Measurements from ENCODE around the gene CFAP91. TPM values are rescaled to one million over a fixed set of nuclear protein-coding genes. Genes with fewer than 3 reads are reported as not detected.
"Not testable (repeated sequence)": the region's sequence is repeated elsewhere in the genome, so short reads cannot be mapped to it uniquely, and the experiment has no call there.

The CFAP91 gene
- total and polyA plus RNA-seq, 4 donors, result 0.23 to 1.3 (median 0.55) TPM

DNA sequence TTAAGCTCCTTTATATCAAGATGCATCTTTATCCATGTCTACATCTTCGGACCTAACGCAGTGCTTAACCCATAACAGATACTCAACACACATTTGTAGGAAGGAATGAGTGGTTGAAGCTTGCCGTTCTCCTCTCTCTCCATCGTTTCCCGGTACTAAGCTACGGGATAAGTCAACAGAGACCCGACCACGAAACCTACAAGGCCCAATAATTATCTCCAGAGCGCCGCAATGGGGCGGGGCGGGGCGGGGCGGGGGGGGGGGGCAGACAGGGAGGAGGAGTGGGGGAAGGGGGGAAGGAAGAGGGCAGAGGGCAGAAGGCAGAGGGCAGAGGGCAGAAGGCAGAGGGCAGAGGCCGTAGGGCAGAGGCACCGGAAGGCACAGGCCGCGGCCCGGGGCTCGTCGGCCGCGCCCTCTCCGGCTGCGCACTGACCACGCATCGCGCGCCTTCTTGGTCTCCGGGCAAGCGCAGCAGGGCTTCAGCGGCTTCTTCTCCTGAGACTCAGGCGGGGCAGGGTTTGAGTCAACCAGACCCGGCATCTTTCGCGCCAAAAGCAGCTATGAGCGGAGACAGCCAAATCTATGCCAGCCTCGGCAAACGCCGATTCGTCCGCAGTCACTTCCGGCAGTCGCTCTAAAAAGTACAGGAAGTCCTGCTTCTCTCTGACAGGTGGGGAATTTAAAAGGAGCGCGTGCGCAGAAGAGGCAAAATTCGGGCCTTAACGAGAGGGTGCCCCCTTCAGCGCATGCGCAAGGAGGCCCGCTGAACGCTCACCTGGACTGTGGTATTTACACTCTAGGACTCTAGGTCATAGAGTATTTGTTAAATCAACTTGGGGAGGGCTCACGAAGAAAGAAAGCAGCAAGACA, 25.8 kb upstream of the CFAP91 start, which contains the start of gene COX17 (continued):
- TF ChIP-seq EGR1 (IDR thresholded peaks at IDR 0.05; ENCODE audit: low read depth in 2 of 2), result no peak
- TF ChIP-seq, protein P1, sequence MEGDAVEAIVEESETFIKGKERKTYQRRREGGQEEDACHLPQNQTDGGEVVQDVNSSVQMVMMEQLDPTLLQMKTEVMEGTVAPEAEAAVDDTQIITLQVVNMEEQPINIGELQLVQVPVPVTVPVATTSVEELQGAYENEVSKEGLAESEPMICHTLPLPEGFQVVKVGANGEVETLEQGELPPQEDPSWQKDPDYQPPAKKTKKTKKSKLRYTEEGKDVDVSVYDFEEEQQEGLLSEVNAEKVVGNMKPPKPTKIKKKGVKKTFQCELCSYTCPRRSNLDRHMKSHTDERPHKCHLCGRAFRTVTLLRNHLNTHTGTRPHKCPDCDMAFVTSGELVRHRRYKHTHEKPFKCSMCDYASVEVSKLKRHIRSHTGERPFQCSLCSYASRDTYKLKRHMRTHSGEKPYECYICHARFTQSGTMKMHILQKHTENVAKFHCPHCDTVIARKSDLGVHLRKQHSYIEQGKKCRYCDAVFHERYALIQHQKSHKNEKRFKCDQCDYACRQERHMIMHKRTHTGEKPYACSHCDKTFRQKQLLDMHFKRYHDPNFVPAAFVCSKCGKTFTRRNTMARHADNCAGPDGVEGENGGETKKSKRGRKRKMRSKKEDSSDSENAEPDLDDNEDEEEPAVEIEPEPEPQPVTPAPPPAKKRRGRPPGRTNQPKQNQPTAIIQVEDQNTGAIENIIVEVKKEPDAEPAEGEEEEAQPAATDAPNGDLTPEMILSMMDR (IDR thresholded peaks at IDR 0.05; ENCODE audit: low read depth, low read length, missing input control), result no peak

DNA sequence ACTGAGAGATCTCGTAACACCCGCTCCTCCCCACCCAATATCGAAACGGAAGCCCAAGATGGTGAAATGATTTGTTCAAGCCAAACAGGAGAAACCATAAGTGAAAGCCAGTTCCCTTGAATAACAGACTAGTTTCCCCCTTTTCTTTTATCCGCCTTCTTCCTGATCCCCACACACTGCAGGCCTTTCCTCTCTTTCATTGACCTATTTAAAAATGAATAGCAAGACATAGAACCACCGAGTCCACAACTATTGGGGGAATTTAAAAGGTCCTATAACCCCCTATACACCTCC, 25.2 kb upstream of the CFAP91 start:
- no peak for TF ChIP-seq YY1 (IDR thresholded peaks at IDR 0.05)
- TF ChIP-seq TAF1 (conservative IDR thresholded peaks at IDR 0.05), result peak; percentile 5
- Histone ChIP-seq H3K36me3 (ENCODE audit: control insufficient read depth in 4 of 4, insufficient read depth in 3 of 4, low read depth in 1 of 4, low read length in 3 of 4) (peaks cover 5 to 17% (median 12%) of the 10 kb centered on the region in 4 donors), H3K27me3 (ENCODE audit: control insufficient read depth in 4 of 4, insufficient read depth in 4 of 4, low read length in 3 of 4) (no peaks in the 10 kb centered on the region), H3K4me1 (ENCODE audit: control insufficient read depth in 4 of 4, insufficient read depth in 4 of 4, low read length in 3 of 4) (peaks cover 0 to 20% (median 14%) of the 10 kb centered on the region in 4 donors), H3K4me3 (ENCODE audit: low read depth in 1 of 3, low read length in 3 of 3) (peak overlapping the region; percentile 65 to 83 (median 66)), H3K9me3 (ENCODE audit: control insufficient read depth in 4 of 4, low read length in 3 of 4) (no peaks in the 10 kb centered on the region), H3K9ac (ENCODE audit: low read depth in 1 of 2, low read length in 2 of 2) (peak overlapping the region; percentile 74 to 77), H3K27ac (ENCODE audit: low read depth in 1 of 2, low read length in 2 of 2) (peak overlapping the region; percentile 93 to 95)
- no peak for DNase-seq (ENCODE audit: low spot score)
- 6% methylated on average over 6 of the region's 6 CpGs for WGBS

DNA sequence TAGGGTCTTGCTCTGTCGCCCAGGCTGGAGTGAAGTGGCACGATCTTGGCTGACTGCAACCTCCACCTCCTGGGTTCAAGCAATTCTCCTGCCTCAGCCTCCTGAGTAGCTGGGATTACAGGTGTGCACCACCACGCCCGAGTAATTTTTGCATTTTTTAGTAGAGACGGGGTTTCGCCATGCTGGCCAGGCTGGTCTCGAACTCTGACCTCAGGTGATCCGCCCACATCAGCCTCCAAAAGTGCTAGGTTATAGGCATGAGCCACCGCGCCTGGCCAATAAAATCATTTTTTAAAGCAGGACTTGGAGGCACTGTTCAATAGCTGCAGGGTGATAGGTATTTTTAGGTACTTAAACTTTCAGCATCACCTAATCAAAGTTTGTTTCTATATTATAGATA, 24.6 kb upstream of the CFAP91 start:
- 96% methylated on average over 10 of the region's 10 CpGs for WGBS
- H3K4me3 ChIP-seq (ENCODE audit: low read depth in 1 of 3, low read length in 3 of 3); H3K27me3 ChIP-seq (ENCODE audit: control insufficient read depth in 4 of 4, insufficient read depth in 4 of 4, low read length in 3 of 4); H3K9ac ChIP-seq (ENCODE audit: low read depth in 1 of 2, low read length in 2 of 2); H3K27ac ChIP-seq (ENCODE audit: low read depth in 1 of 2, low read length in 2 of 2); H3K9me3 ChIP-seq (ENCODE audit: control insufficient read depth in 4 of 4, low read length in 3 of 4); DNase-seq (ENCODE audit: low spot score): not testable (repeated sequence)
- Histone ChIP-seq H3K4me1 (ENCODE audit: control insufficient read depth in 4 of 4, insufficient read depth in 4 of 4, low read length in 3 of 4) (peaks cover 0 to 20% (median 14%) of the 10 kb centered on the region in 4 donors), H3K36me3 (ENCODE audit: control insufficient read depth in 4 of 4, insufficient read depth in 3 of 4, low read depth in 1 of 4, low read length in 3 of 4) (peaks cover 5 to 12% (median 8%) of the 10 kb centered on the region in 4 donors)

DNA sequence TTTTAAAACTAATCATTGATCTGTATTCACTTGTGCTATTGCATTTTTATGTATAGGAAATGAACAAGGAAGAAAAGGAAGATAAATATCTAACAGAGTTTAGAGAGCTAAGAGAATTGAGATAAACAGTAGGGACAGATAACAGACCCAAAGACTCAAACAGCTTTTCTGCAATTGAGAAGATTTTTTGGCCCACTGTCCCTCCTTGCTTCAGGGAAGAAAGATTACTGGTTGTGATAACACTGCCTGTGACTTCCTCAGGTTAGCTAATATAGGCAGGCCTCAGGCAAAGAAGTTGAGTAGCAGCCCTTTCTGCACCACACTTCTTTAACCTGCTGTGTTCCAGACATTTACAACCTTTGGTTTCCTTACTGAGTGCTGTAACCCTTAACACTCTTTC, 22.9 kb upstream of the CFAP91 start:
- no peak overlapping the region for H3K27ac ChIP-seq (ENCODE audit: low read depth in 1 of 2, low read length in 2 of 2)
- TF ChIP-seq, protein P2, sequence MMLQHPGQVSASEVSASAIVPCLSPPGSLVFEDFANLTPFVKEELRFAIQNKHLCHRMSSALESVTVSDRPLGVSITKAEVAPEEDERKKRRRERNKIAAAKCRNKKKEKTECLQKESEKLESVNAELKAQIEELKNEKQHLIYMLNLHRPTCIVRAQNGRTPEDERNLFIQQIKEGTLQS (IDR thresholded peaks at IDR 0.05), result no peak
- TF ChIP-seq FOXA2 (IDR thresholded peaks at IDR 0.05) (no peak), TAF1 (conservative IDR thresholded peaks at IDR 0.05) (no peak), YY1 (IDR thresholded peaks at IDR 0.05) (no peak), SP1 (IDR thresholded peaks at IDR 0.05) (no peak), JUND (IDR thresholded peaks at IDR 0.05) (no peak), GABPA (IDR thresholded peaks at IDR 0.05 in 1 of 2, conservative IDR thresholded peaks at IDR 0.05 in 1 of 2) (no peak)
- TF ChIP-seq, protein P3, sequence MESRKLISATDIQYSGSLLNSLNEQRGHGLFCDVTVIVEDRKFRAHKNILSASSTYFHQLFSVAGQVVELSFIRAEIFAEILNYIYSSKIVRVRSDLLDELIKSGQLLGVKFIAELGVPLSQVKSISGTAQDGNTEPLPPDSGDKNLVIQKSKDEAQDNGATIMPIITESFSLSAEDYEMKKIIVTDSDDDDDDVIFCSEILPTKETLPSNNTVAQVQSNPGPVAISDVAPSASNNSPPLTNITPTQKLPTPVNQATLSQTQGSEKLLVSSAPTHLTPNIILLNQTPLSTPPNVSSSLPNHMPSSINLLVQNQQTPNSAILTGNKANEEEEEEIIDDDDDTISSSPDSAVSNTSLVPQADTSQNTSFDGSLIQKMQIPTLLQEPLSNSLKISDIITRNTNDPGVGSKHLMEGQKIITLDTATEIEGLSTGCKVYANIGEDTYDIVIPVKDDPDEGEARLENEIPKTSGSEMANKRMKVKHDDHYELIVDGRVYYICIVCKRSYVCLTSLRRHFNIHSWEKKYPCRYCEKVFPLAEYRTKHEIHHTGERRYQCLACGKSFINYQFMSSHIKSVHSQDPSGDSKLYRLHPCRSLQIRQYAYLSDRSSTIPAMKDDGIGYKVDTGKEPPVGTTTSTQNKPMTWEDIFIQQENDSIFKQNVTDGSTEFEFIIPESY (IDR thresholded peaks at IDR 0.05), result no peak
- TF ChIP-seq, protein P4, sequence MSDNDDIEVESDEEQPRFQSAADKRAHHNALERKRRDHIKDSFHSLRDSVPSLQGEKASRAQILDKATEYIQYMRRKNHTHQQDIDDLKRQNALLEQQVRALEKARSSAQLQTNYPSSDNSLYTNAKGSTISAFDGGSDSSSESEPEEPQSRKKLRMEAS (IDR thresholded peaks at IDR 0.05), result no peak
- H3K4me3 ChIP-seq (ENCODE audit: low read depth in 1 of 3, low read length in 3 of 3), result no peak overlapping the region
- H3K9ac ChIP-seq (ENCODE audit: low read depth in 1 of 2, low read length in 2 of 2), result no peak overlapping the region
- peaks cover 0 to 2% (median 0%) of the 10 kb centered on the region in 4 donors for H3K36me3 ChIP-seq (ENCODE audit: control insufficient read depth in 4 of 4, insufficient read depth in 3 of 4, low read depth in 1 of 4, low read length in 3 of 4)
- H3K27me3 ChIP-seq (ENCODE audit: control insufficient read depth in 4 of 4, insufficient read depth in 4 of 4, low read length in 3 of 4), result no peaks in the 10 kb centered on the region
- no peak for DNase-seq (ENCODE audit: low spot score)
- H3K9me3 ChIP-seq (ENCODE audit: control insufficient read depth in 4 of 4, low read length in 3 of 4), result no peaks in the 10 kb centered on the region
- H3K4me1 ChIP-seq (ENCODE audit: control insufficient read depth in 4 of 4, insufficient read depth in 4 of 4, low read length in 3 of 4), result peaks cover 0 to 20% (median 14%) of the 10 kb centered on the region in 4 donors
